GM23248 (cell line): ENCODE results near the gene SEMA5B.

Experiments
- EZH2 ChIP-seq: fragments of 200-600 bp; sonication (generic); IDR thresholded peaks from 2 replicates; pipeline ENCODE4 v1.6.1; 2018; ENCODE audit warnings: antibody characterized with exemption, mild to moderate bottlenecking; ENCODE audit not compliant: insufficient read depth, poor library complexity, severe bottlenecking
- EZH2phosphoT487 ChIP-seq: fragments of 200-600 bp; sonication (generic); IDR thresholded peaks from 2 replicates; pipeline ENCODE4 v1.6.1; 2018; ENCODE audit warnings: antibody characterized with exemption, moderate library complexity, mild to moderate bottlenecking, low read depth; ENCODE audit not compliant: insufficient read depth

- TF ChIP-seq EZH2 (no peak), EZH2phosphoT487 (no peak)
Measured at GRCh38 chr3:122960652-122961051, 66.9 kb downstream of the SEMA5B start.
